GM21717 (cell line): ENCODE results near the gene PTBP1.

ENCODE experiments used
- ATAC-seq: cut with Tn5 transposase; IDR thresholded peaks from one replicate; pipeline ENCODE4 v1.9.1; 2021; ENCODE audit warnings: mild to moderate bottlenecking, moderate library complexity; ENCODE audit not compliant: unreplicated experiment

PTBP1 gene

GRCh38 chr19:772063-772462 is 25.2 kb upstream of the PTBP1 start:
- ATAC-seq, result no peak

- no peak for ATAC-seq
Observed at GRCh38 chr19:772730-773436, 24.4 kb upstream of the PTBP1 start.

- no peak for ATAC-seq
Observed at GRCh38 chr19:776549-776948, 20.7 kb upstream of the PTBP1 start.

- ATAC-seq, result no peak
Observed at GRCh38 chr19:778910-779653, 18.2 kb upstream of the PTBP1 start.

- ATAC-seq, result no peak
Observed at GRCh38 chr19:780935-781334, 16.3 kb upstream of the PTBP1 start.

- ATAC-seq, result no peak
Observed at GRCh38 chr19:781800-782184, 15.5 kb upstream of the PTBP1 start.

- no peak for ATAC-seq
Observed at GRCh38 chr19:782185-782877, 14.9 kb upstream of the PTBP1 start.

- ATAC-seq, result no peak
Observed at GRCh38 chr19:782878-783668, 14.2 kb upstream of the PTBP1 start.

GRCh38 chr19:784541-784940 is 12.7 kb upstream of the PTBP1 start:
- no peak for ATAC-seq

GRCh38 chr19:787536-787935 is 9.7 kb upstream of the PTBP1 start:
- no peak for ATAC-seq

GRCh38 chr19:788686-788982 is 8.6 kb upstream of the PTBP1 start:
- ATAC-seq, result no peak

- no peak for ATAC-seq
Observed at GRCh38 chr19:788983-789700, 8.1 kb upstream of the PTBP1 start.

GRCh38 chr19:789701-790060 is 7.6 kb upstream of the PTBP1 start:
- no peak for ATAC-seq

- ATAC-seq, result no peak
Observed at GRCh38 chr19:791007-791566, 6.2 kb upstream of the PTBP1 start.

- no peak for ATAC-seq
Observed at GRCh38 chr19:791567-792305, 5.5 kb upstream of the PTBP1 start.

- ATAC-seq, result no peak
Observed at GRCh38 chr19:792306-792885, 4.9 kb upstream of the PTBP1 start.

GRCh38 chr19:793806-794205 is 3.4 kb upstream of the PTBP1 start:
- ATAC-seq, result no peak

- ATAC-seq, result no peak
Observed at GRCh38 chr19:795073-795611, 2.1 kb upstream of the PTBP1 start.
